ENCODE measurements around the gene MRPS18A. TPM values are rescaled to one million over a fixed set of nuclear protein-coding genes. Genes with fewer than 3 reads are reported as not detected.

Gene MRPS18A
- total and polyA plus RNA-seq, 2 of the 13 experiments (the other 11 are each of a cell fraction or from before 2014, with no cell fraction given) = 87.8 to 89.1 TPM

DNA sequence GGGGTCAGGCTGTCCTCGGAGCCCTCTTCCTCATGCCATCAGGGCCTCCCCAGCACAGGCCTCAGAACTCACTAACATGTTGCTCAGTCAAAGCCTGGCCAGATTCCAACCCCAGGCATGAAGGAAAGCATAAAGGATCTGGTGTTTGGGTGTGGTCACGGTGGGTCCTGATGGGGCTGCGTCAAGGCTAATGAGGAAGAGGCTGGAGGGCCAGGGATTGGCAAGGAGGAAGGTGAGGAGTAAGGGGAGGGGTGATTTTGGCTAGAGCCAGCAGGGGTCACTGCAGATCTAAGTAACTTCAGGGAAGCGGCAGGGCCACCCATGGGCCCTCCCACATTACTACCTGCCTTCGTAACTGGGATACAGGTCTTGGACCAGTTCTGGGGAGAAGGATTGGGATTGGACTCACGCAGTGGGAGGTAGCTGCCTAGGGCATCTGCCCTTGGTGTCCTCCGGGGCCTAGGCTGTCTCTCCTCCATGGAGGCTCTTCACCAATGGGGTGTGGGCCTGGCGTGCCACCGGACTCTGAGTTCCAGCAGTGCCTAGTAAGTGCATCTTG is 36.2 kb upstream of the MRPS18A start (continued):
- no peak for TF ChIP-seq SRSF1 (optimal IDR thresholded peaks at IDR 0.05; ENCODE audit: low read depth, low read length)
- TF ChIP-seq ZNF772 (CRISPR knock-in tag; IDR thresholded peaks at IDR 0.05) = 0 out of 2 replicates have a peak, but pooled peaks have one; percentile 6
- TF ChIP-seq SATB2 (CRISPR knock-in tag; IDR thresholded peaks at IDR 0.05) = no peak
- TF ChIP-seq HMGA1 (CRISPR knock-in tag; conservative IDR thresholded peaks at IDR 0.05) = no peak
- no peak for TF ChIP-seq ZNF282 (IDR thresholded peaks at IDR 0.05; ENCODE audit: partially characterized antibody)
- peak; percentile 60 for TF ChIP-seq RXRA (CRISPR knock-in tag; IDR thresholded peaks at IDR 0.05)
- no peak for TF ChIP-seq PAWR (CRISPR knock-in tag; IDR thresholded peaks at IDR 0.05; ENCODE audit: borderline replicate concordance)
- no peak for TF ChIP-seq ZNF432 (CRISPR knock-in tag; IDR thresholded peaks at IDR 0.05; ENCODE audit: borderline replicate concordance)
- no peak for TF ChIP-seq PCBP1 (IDR thresholded peaks at IDR 0.05; ENCODE audit: borderline replicate concordance, low read depth, low read length)
- TF ChIP-seq ZNF44 (CRISPR knock-in tag; IDR thresholded peaks at IDR 0.05) = no peak
- TF ChIP-seq ZNF34 (CRISPR knock-in tag; IDR thresholded peaks at IDR 0.05; ENCODE audit: borderline replicate concordance) = no peak
- no peak for TF ChIP-seq HNRNPUL1 (IDR thresholded peaks at IDR 0.05; ENCODE audit: low read depth, low read length)
- no peak for TF ChIP-seq HOXA7 (CRISPR knock-in tag; IDR thresholded peaks at IDR 0.05)
- no peak for TF ChIP-seq ZNF644 (CRISPR knock-in tag; IDR thresholded peaks at IDR 0.05; ENCODE audit: low read depth)
- TF ChIP-seq ZNF367 (CRISPR knock-in tag; IDR thresholded peaks at IDR 0.05; ENCODE audit: borderline replicate concordance) = no peak
- TF ChIP-seq TEAD3 (CRISPR knock-in tag; optimal IDR thresholded peaks at IDR 0.05; ENCODE audit: borderline replicate concordance) = peak; percentile 73
- TF ChIP-seq, protein P1, sequence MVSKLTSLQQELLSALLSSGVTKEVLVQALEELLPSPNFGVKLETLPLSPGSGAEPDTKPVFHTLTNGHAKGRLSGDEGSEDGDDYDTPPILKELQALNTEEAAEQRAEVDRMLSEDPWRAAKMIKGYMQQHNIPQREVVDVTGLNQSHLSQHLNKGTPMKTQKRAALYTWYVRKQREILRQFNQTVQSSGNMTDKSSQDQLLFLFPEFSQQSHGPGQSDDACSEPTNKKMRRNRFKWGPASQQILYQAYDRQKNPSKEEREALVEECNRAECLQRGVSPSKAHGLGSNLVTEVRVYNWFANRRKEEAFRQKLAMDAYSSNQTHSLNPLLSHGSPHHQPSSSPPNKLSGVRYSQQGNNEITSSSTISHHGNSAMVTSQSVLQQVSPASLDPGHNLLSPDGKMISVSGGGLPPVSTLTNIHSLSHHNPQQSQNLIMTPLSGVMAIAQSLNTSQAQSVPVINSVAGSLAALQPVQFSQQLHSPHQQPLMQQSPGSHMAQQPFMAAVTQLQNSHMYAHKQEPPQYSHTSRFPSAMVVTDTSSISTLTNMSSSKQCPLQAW (CRISPR knock-in tag; IDR thresholded peaks at IDR 0.05) = peak; percentile 48; the same call in 1 of the 2 replicates
- no peak for TF ChIP-seq HOXD1 (CRISPR knock-in tag; IDR thresholded peaks at IDR 0.05)
- no peak for TF ChIP-seq NFE2 (CRISPR knock-in tag; IDR thresholded peaks at IDR 0.05)
- TF ChIP-seq STAG1 (CRISPR knock-in tag; IDR thresholded peaks at IDR 0.05) = peak; percentile 97
- TF ChIP-seq, protein P2, sequence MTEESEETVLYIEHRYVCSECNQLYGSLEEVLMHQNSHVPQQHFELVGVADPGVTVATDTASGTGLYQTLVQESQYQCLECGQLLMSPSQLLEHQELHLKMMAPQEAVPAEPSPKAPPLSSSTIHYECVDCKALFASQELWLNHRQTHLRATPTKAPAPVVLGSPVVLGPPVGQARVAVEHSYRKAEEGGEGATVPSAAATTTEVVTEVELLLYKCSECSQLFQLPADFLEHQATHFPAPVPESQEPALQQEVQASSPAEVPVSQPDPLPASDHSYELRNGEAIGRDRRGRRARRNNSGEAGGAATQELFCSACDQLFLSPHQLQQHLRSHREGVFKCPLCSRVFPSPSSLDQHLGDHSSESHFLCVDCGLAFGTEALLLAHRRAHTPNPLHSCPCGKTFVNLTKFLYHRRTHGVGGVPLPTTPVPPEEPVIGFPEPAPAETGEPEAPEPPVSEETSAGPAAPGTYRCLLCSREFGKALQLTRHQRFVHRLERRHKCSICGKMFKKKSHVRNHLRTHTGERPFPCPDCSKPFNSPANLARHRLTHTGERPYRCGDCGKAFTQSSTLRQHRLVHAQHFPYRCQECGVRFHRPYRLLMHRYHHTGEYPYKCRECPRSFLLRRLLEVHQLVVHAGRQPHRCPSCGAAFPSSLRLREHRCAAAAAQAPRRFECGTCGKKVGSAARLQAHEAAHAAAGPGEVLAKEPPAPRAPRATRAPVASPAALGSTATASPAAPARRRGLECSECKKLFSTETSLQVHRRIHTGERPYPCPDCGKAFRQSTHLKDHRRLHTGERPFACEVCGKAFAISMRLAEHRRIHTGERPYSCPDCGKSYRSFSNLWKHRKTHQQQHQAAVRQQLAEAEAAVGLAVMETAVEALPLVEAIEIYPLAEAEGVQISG (CRISPR knock-in tag; IDR thresholded peaks at IDR 0.05) = 0 out of 2 replicates have a peak, but pooled peaks have one; percentile 35
- TF ChIP-seq AHR (CRISPR knock-in tag; IDR thresholded peaks at IDR 0.05) = no peak
- TF ChIP-seq ZNF12 (CRISPR knock-in tag; IDR thresholded peaks at IDR 0.05) = 0 out of 2 replicates have a peak, but pooled peaks have one; percentile 10
- TF ChIP-seq KLF15 (CRISPR knock-in tag; IDR thresholded peaks at IDR 0.05; ENCODE audit: borderline replicate concordance) = no peak
- TF ChIP-seq ZMYM3 (CRISPR knock-in tag; IDR thresholded peaks at IDR 0.05) = 0 out of 2 replicates have a peak, but pooled peaks have one; percentile 45
- TF ChIP-seq ZNF383 (CRISPR knock-in tag; IDR thresholded peaks at IDR 0.05; ENCODE audit: borderline replicate concordance) = no peak
- TF ChIP-seq HNRNPH1 (optimal IDR thresholded peaks at IDR 0.05; ENCODE audit: low read depth, low read length) = no peak
- TF ChIP-seq TAF1 (CRISPR knock-in tag; IDR thresholded peaks at IDR 0.05) = no peak
- no peak for TF ChIP-seq MIER3 (CRISPR knock-in tag; IDR thresholded peaks at IDR 0.05; ENCODE audit: borderline replicate concordance)
- peak; percentile 65; the same call in 1 of the 2 replicates for TF ChIP-seq SPEN (CRISPR knock-in tag; IDR thresholded peaks at IDR 0.05; ENCODE audit: low read depth)

Data from HepG2 (cell line).